HUES48 (cell line): ENCODE data around the gene BANF1.

Experiments used
- H3K27ac ChIP-seq: one replicate; pipeline ENCODE4 v1.7.0; 2013; ENCODE audit warnings: low read depth, low read length, inconsistent platforms
- H3K27me3 ChIP-seq: 2 replicates; pipeline ENCODE4 v1.6.1; 2013; ENCODE audit warnings: mild to moderate bottlenecking, low read length; ENCODE audit not compliant: control insufficient read depth, insufficient read depth
- H3K36me3 ChIP-seq: 2 replicates; pipeline ENCODE4 v1.6.1; 2013; ENCODE audit warnings: low read length; ENCODE audit not compliant: control insufficient read depth, insufficient read depth
- H3K4me1 ChIP-seq: 2 replicates; pipeline ENCODE4 v1.6.1; 2013; ENCODE audit warnings: mild to moderate bottlenecking, low read length; ENCODE audit not compliant: control insufficient read depth, insufficient read depth
- H3K4me3 ChIP-seq: 2 replicates; pipeline ENCODE4 v1.5.1; 2013; ENCODE audit warnings: mild to moderate bottlenecking, low read depth, low read length
- H3K9ac ChIP-seq: 2 replicates; pipeline ENCODE4 v1.6.1; 2013; ENCODE audit warnings: mild to moderate bottlenecking, low read depth, low read length, moderate library complexity
- H3K9me3 ChIP-seq: 2 replicates; pipeline ENCODE4 v1.6.1; 2013; ENCODE audit warnings: low read length; ENCODE audit not compliant: control insufficient read depth, insufficient read depth

Gene BANF1

GRCh38 chr11:66001942-66002647 is at the start of gene BANF1, which contains the start of gene EIF1AD:
BANF1 (plus strand) TSS chr11:66002503; CDS start chr11:66003251, 748 bp downstream.
EIF1AD (minus strand) TSS chr11:66002157; CDS start chr11:66000389, 1,768 bp downstream.
- peaks cover 55% of the 10 kb centered on the region for H3K36me3 ChIP-seq

GRCh38 chr11:65953471-65953870 is 48.8 kb upstream of the BANF1 start:
- Histone ChIP-seq H3K36me3 (no peaks in the 10 kb centered on the region), H3K4me1 (0 out of 2 replicates have a peak, but pooled peaks cover 2% of the 10 kb centered on the region), H3K4me3 (no peak overlapping the region), H3K27ac (no peak overlapping the region), H3K9ac (no peak overlapping the region), H3K9me3 (no peaks in the 10 kb centered on the region), H3K27me3 (no peaks in the 10 kb centered on the region)

More at GRCh38 chr11:66001942-66002647, at the start of gene BANF1, which contains the start of gene EIF1AD:
- Histone ChIP-seq H3K4me1 (peaks cover 5% of the 10 kb centered on the region), H3K9ac (peak within 1 kb of the TSS; percentile 68), H3K4me3 (peak within 1 kb of the TSS; percentile 95), H3K9me3 (no peaks in the 10 kb centered on the region), H3K27ac (peak within 1 kb of the TSS; percentile 99), H3K27me3 (no peaks in the 10 kb centered on the region)

GRCh38 chr11:65954771-65955170 is 47.5 kb upstream of the BANF1 start:
- H3K4me3 ChIP-seq, result no peak overlapping the region
- H3K27me3 ChIP-seq, result no peaks in the 10 kb centered on the region
- H3K36me3 ChIP-seq, result no peaks in the 10 kb centered on the region
- no peak overlapping the region for H3K27ac ChIP-seq
- H3K9ac ChIP-seq, result no peak overlapping the region
- 0 out of 2 replicates have a peak, but pooled peaks cover 2% of the 10 kb centered on the region for H3K4me1 ChIP-seq
- no peaks in the 10 kb centered on the region for H3K9me3 ChIP-seq

GRCh38 chr11:65958291-65958690 is 44.0 kb upstream of the BANF1 start:
- no peak overlapping the region for H3K9ac ChIP-seq
- H3K36me3 ChIP-seq, result no peaks in the 10 kb centered on the region
- no peak overlapping the region for H3K4me3 ChIP-seq
- no peaks in the 10 kb centered on the region for H3K9me3 ChIP-seq
- H3K4me1 ChIP-seq, result 0 out of 2 replicates have a peak, but pooled peaks cover 2% of the 10 kb centered on the region
- H3K27me3 ChIP-seq, result no peaks in the 10 kb centered on the region
- no peak overlapping the region for H3K27ac ChIP-seq

- peaks cover 3% of the 10 kb centered on the region; the same call in 1 of the 2 replicates for H3K36me3 ChIP-seq
- H3K9ac ChIP-seq, result no peak overlapping the region
- no peak overlapping the region for H3K27ac ChIP-seq
- 0 out of 2 replicates have a peak, but pooled peaks cover 2% of the 10 kb centered on the region for H3K4me1 ChIP-seq
- H3K27me3 ChIP-seq, result no peaks in the 10 kb centered on the region
- no peaks in the 10 kb centered on the region for H3K9me3 ChIP-seq
- H3K4me3 ChIP-seq, result no peak overlapping the region
Measured at GRCh38 chr11:65958774-65959420, 43.4 kb upstream of the BANF1 start.

- H3K4me3 ChIP-seq, result peak overlapping the region; percentile 94
- H3K4me1 ChIP-seq, result no peaks in the 10 kb centered on the region
- peak overlapping the region; percentile 52 for H3K9ac ChIP-seq
- no peaks in the 10 kb centered on the region for H3K27me3 ChIP-seq
- H3K9me3 ChIP-seq, result no peaks in the 10 kb centered on the region
- H3K27ac ChIP-seq, result peak overlapping the region; percentile 88
- peaks cover 22% of the 10 kb centered on the region for H3K36me3 ChIP-seq
Measured at GRCh38 chr11:65960824-65961266, 41.5 kb upstream of the BANF1 start.

- H3K4me1 ChIP-seq, result no peaks in the 10 kb centered on the region
- peak within 1 kb of the TSS; percentile 88 for H3K27ac ChIP-seq
- no peaks in the 10 kb centered on the region for H3K27me3 ChIP-seq
Measured at GRCh38 chr11:65961267-65962140, 40.8 kb upstream of the BANF1 start, which contains the start of gene SART1. SART1 (plus strand) TSS chr11:65961734; CDS start chr11:65961781, 47 bp downstream.

GRCh38 chr11:65962141-65962564 is 40.1 kb upstream of the BANF1 start:
- Histone ChIP-seq H3K4me3 (peak overlapping the region; percentile 94), H3K27me3 (no peaks in the 10 kb centered on the region), H3K9ac (peak overlapping the region; percentile 51), H3K36me3 (peaks cover 35% of the 10 kb centered on the region), H3K9me3 (no peaks in the 10 kb centered on the region), H3K27ac (peak overlapping the region; percentile 86), H3K4me1 (no peaks in the 10 kb centered on the region)

More at GRCh38 chr11:65961267-65962140, 40.8 kb upstream of the BANF1 start, which contains the start of gene SART1:
- peak within 1 kb of the TSS; percentile 94 for H3K4me3 ChIP-seq
- peak within 1 kb of the TSS; percentile 95 for H3K9ac ChIP-seq
- peaks cover 29% of the 10 kb centered on the region for H3K36me3 ChIP-seq
- H3K9me3 ChIP-seq, result no peaks in the 10 kb centered on the region

GRCh38 chr11:65964906-65965305 is 37.4 kb upstream of the BANF1 start:
- Histone ChIP-seq H3K27me3 (no peaks in the 10 kb centered on the region), H3K27ac (no peak overlapping the region), H3K9ac (no peak overlapping the region), H3K4me3 (no peak overlapping the region), H3K9me3 (no peaks in the 10 kb centered on the region), H3K4me1 (no peaks in the 10 kb centered on the region), H3K36me3 (peaks cover 63% of the 10 kb centered on the region)

- no peaks in the 10 kb centered on the region for H3K27me3 ChIP-seq
- peaks cover 69% of the 10 kb centered on the region for H3K36me3 ChIP-seq
- H3K9ac ChIP-seq, result no peak overlapping the region
- H3K27ac ChIP-seq, result no peak overlapping the region
- H3K4me1 ChIP-seq, result no peaks in the 10 kb centered on the region
- H3K9me3 ChIP-seq, result no peaks in the 10 kb centered on the region
- no peak overlapping the region for H3K4me3 ChIP-seq
Measured at GRCh38 chr11:65965986-65966762, 36.1 kb upstream of the BANF1 start.
